ENCODE measurements around the gene ACOXL. TPM values are rescaled to one million over a fixed set of nuclear protein-coding genes. Genes with fewer than 3 reads are reported as not detected.

ACOXL gene
- total and polyA plus RNA-seq, 2 donors (not counting 3 experiments of a cell fraction or from before 2014, with no cell fraction given): not detected

DNA sequence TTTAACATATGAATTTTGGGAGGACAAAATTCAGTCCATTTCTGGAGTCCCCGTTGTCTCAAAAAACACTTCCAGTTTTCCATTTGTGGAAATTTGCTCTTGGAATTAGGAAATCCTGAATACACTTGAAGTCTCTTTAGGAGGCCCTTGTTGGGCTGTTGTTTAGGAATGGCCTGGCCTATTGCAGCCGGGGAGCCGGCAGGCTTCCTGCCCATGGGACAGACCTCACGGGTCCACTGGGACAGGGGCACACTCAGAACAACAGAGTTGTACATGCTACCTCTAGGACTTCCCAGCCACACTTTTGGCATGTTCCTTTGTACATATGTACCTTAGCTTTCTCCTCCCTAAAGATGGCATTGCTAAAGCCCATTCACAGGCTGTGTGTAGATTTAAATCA is 57.3 kb downstream of the ACOXL start:
- TF ChIP-seq, protein P1, sequence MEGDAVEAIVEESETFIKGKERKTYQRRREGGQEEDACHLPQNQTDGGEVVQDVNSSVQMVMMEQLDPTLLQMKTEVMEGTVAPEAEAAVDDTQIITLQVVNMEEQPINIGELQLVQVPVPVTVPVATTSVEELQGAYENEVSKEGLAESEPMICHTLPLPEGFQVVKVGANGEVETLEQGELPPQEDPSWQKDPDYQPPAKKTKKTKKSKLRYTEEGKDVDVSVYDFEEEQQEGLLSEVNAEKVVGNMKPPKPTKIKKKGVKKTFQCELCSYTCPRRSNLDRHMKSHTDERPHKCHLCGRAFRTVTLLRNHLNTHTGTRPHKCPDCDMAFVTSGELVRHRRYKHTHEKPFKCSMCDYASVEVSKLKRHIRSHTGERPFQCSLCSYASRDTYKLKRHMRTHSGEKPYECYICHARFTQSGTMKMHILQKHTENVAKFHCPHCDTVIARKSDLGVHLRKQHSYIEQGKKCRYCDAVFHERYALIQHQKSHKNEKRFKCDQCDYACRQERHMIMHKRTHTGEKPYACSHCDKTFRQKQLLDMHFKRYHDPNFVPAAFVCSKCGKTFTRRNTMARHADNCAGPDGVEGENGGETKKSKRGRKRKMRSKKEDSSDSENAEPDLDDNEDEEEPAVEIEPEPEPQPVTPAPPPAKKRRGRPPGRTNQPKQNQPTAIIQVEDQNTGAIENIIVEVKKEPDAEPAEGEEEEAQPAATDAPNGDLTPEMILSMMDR (IDR thresholded peaks at IDR 0.05; ENCODE audit: extremely low read depth in 1 of 2, insufficient read depth in 1 of 2, low read depth in 1 of 2, low read length in 2 of 2): no peak
- TF ChIP-seq POLR2A (IDR thresholded peaks at IDR 0.05; ENCODE audit: low read depth, low read length) (no peak), MYC (IDR thresholded peaks at IDR 0.05; ENCODE audit: low read depth, low read length) (no peak), GATA2 (IDR thresholded peaks at IDR 0.05; ENCODE audit: insufficient read depth, insufficient read length, low read depth, low read length) (no peak), JUN (IDR thresholded peaks at IDR 0.05; ENCODE audit: borderline replicate concordance, insufficient read depth, insufficient read length, low read depth) (no peak), FOS (IDR thresholded peaks at IDR 0.05; ENCODE audit: borderline replicate concordance, insufficient read depth, low read length) (no peak), POLR2AphosphoS5 (IDR thresholded peaks at IDR 0.05; ENCODE audit: insufficient read depth, low read depth, low read length) (no peak), EZH2 (IDR thresholded peaks at IDR 0.05; ENCODE audit: borderline replicate concordance, low read depth, low read length, severe bottlenecking) (no peak)
- TF ChIP-seq, protein P2, sequence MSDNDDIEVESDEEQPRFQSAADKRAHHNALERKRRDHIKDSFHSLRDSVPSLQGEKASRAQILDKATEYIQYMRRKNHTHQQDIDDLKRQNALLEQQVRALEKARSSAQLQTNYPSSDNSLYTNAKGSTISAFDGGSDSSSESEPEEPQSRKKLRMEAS (IDR thresholded peaks at IDR 0.05; ENCODE audit: insufficient read depth, insufficient read length): no peak
- H3K27me3 ChIP-seq (ENCODE audit: control insufficient read depth in 2 of 2, insufficient read depth in 2 of 2, low read length in 2 of 2): peaks cover 19 to 22% of the 10 kb centered on the region in 2 experiments
- CTCF ChIA-PET: interaction anchor here (1.3 kb wide), 1 partner anchor 9 kb away, joined by 4 read pairs; no protein-coding TSS in a partner anchor
- BruUV-seq (replicated peaks): no TSS peak
- H3K79me2 ChIP-seq (ENCODE audit: control insufficient read depth, insufficient read depth, low read length): no peaks in the 10 kb centered on the region
- H3K9me1 ChIP-seq (replicated peaks; ENCODE audit: control insufficient read depth, extremely low read depth, insufficient read depth, low read length): no peaks in the 10 kb centered on the region
- no peak overlapping the region for H3K27ac ChIP-seq (ENCODE audit: insufficient read depth, low read depth, low read length)
- POLR2A ChIA-PET: no interaction called here
- H2AFZ ChIP-seq (ENCODE audit: low read depth, low read length): no peak overlapping the region
- DNase-seq (ENCODE audit: low read depth, low spot score) (no peak), FAIRE-seq (no peak)
- intact Hi-C loops (cut with micrococcal nuclease): no loop called here
- H3K4me3 ChIP-seq (replicated peaks in 1 of 3; ENCODE audit: insufficient read depth in 1 of 3, low read depth in 1 of 3, low read length in 3 of 3): no peak overlapping the region
- H3K4me2 ChIP-seq (ENCODE audit: insufficient read depth, low read length): no peak overlapping the region
- no peaks in the 10 kb centered on the region for H3K9me3 ChIP-seq (replicated peaks; ENCODE audit: control insufficient read depth, insufficient read depth, low read length)
- H3K9ac ChIP-seq (replicated peaks; ENCODE audit: extremely low read depth, insufficient read depth, low read length): no peak overlapping the region
- no peaks in the 10 kb centered on the region for H3K4me1 ChIP-seq (ENCODE audit: control insufficient read depth, extremely low read depth, insufficient read depth, low read length)
- dilution Hi-C loops (cut with MboI; ENCODE audit: extremely low pct_ligation_motif_present, low sequenced_read_pairs): no loop called here
- H3K36me3 ChIP-seq (ENCODE audit: control insufficient read depth in 2 of 2, extremely low read depth in 1 of 2, insufficient read depth in 2 of 2, low read length in 2 of 2): no peaks in the 10 kb centered on the region
- no peaks in the 10 kb centered on the region for H4K20me1 ChIP-seq (replicated peaks; ENCODE audit: control insufficient read depth, extremely low read depth, insufficient read depth, low read length)
